Thyroid gland (tissue), 4 donors: ENCODE results near the gene ABCF2. TPM values are rescaled to one million over a fixed set of nuclear protein-coding genes. Genes with fewer than 3 reads are reported as not detected.

Source experiments
- DNase-seq, 2 donors: peaks; one replicate each; pipeline ENCODE4 v3.0.0-alpha.2; 2019
- H3K27ac ChIP-seq, 3 donors: fragments of 200-600 bp; sonication (generic); 1 replicate in 2 of 3; 2 replicates in 1 of 3; pipeline ENCODE4 v1.5.1; 2016 to 2019; ENCODE audit warnings: mild to moderate bottlenecking in 1 of 3, moderate library complexity in 1 of 3
- H3K27me3 ChIP-seq: fragments of 200-600 bp; sonication (generic); one replicate; pipeline ENCODE4 v1.5.1; 2019
- H3K36me3 ChIP-seq, 2 donors: fragments of 200-600 bp; sonication (generic); one replicate each; pipeline ENCODE4 v1.5.1; 2016 to 2019
- H3K4me1 ChIP-seq, 2 donors: fragments of 200-600 bp; sonication (generic); one replicate each; pipeline ENCODE4 v1.5.1; 2017 to 2019
- H3K4me3 ChIP-seq, 3 donors: fragments of 200-600 bp; sonication (generic); replicated peaks in 1 of 3; 1 replicate in 2 of 3; 2 replicates in 1 of 3; pipeline ENCODE4 v1.5.1; 2016; ENCODE audit warnings: mild to moderate bottlenecking in 1 of 3
- H3K9me3 ChIP-seq: fragments of 200-600 bp; sonication (generic); one replicate; pipeline ENCODE4 v1.5.1; 2017
- POLR2A ChIP-seq, 2 donors: fragments of 450-650 bp; IDR thresholded peaks; one replicate each; pipeline ENCODE4 v1.6.1; 2017; ENCODE audit warnings: antibody characterized with exemption in 2 of 2, mild to moderate bottlenecking in 2 of 2, moderate library complexity in 1 of 2
- WGBS, 2 donors: methylation state at CpG; one replicate each; pipeline ENCODE4 v1.1.5; 2017; 5-methylcytosine and 5-hydroxymethylcytosine counted together
- intact Hi-C: fragments of 100-400 bp; cut with DNase I; formaldehyde crosslinking; loops from one replicate; pipeline ENCODE4 v1.15.1; 2023
- total RNA-seq, 4 donors: library from RNA; depleted of rRNA; stranded (reverse); fragments of >200 nt; gene quantifications; one replicate each; pipeline ENCODE4 v1.2.3, GENCODE V29; 2016
- TF ChIP-seq, protein P1 (sequence below), 6 experiments: fragments of 200-600 bp in 3 of 6; fragments of 450-650 bp in 3 of 6; sonication (generic) in 3 of 6; IDR thresholded peaks; one replicate each; pipeline ENCODE4 v1.5.1; 2016 to 2019; ENCODE audit warnings: antibody characterized with exemption in 6 of 6, mild to moderate bottlenecking in 2 of 6, inconsistent platforms in 1 of 6, moderate library complexity in 1 of 6

The ABCF2 gene
- total RNA-seq, 4 donors from 2014 or later, result 23.8 to 39.4 (median 34.1) TPM

DNA sequence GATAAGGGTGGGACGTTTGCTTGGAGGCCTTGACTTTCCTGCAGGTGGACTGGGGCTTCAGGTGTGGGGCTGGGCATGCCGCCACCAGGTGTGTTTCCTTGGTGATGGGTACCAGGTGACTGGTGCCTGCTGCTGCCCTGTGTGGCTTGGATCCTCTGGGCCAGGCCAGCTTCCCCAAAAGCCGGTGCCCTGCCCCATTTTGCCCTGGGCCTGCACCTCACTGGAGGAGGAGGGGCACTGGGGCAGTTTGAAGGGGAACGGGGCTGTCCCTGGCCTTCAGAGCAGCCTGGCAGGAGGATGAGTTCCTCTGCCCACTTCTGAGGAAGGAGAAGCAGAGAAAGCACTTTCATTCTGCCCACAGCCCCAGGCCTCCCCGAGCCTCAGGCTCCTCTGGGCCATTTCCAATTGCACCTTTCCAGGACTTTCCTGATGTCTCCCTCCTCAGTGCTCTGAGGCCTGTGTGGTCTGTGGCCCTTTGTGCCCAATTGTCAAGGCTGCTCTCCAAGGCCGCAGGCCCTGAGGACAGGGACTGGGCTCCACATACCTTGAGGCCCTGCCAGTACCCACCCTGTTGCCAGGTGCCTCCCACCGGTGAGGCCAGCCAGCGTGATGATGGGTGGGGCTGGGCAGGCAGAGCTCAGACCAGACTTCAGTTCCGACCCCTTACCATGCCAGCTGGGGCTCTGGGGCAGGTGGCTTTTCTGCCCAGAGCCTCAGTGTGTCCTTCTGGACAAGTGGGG is 46.8 kb upstream of the ABCF2 start:
- no peaks in the 10 kb centered on the region for H3K27me3 ChIP-seq
- intact Hi-C loops, result no loop called here
- DNase-seq, result no peak
- H3K4me1 ChIP-seq, result peaks cover 6 to 27% of the 10 kb centered on the region in 2 donors
- H3K27ac ChIP-seq, result no peak overlapping the region
- H3K9me3 ChIP-seq, result no peaks in the 10 kb centered on the region
- no peak overlapping the region for H3K4me3 ChIP-seq
- TF ChIP-seq, protein P1, sequence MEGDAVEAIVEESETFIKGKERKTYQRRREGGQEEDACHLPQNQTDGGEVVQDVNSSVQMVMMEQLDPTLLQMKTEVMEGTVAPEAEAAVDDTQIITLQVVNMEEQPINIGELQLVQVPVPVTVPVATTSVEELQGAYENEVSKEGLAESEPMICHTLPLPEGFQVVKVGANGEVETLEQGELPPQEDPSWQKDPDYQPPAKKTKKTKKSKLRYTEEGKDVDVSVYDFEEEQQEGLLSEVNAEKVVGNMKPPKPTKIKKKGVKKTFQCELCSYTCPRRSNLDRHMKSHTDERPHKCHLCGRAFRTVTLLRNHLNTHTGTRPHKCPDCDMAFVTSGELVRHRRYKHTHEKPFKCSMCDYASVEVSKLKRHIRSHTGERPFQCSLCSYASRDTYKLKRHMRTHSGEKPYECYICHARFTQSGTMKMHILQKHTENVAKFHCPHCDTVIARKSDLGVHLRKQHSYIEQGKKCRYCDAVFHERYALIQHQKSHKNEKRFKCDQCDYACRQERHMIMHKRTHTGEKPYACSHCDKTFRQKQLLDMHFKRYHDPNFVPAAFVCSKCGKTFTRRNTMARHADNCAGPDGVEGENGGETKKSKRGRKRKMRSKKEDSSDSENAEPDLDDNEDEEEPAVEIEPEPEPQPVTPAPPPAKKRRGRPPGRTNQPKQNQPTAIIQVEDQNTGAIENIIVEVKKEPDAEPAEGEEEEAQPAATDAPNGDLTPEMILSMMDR (IDR thresholded peaks at IDR 0.05), result no peak
- TF ChIP-seq POLR2A (IDR thresholded peaks at IDR 0.05), result no peak
- no peaks in the 10 kb centered on the region for H3K36me3 ChIP-seq
- WGBS, 2 donors, result 80% methylated on average over 5 of the region's 9 CpGs

DNA sequence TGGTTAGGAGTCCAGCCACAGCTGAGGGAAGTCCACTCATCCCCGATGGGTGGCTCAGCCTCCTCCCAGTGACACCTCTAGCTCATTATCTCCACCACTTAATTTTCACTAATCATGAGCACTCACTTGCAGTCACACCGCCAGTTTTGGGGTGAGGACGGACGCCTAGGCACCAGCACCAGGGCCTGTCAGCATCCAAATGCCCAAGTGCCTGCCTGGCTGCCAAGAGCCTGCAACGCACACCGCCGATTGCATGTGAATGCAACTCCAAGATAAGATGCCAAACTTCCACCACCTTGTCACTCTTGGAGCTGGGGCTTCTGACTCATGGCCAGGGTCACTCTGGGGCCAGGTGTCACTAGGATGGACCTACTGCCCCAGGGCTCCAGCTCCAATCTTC is 45.9 kb upstream of the ABCF2 start:
- no peaks in the 10 kb centered on the region for H3K36me3 ChIP-seq
- no peak for TF ChIP-seq POLR2A (IDR thresholded peaks at IDR 0.05)
- TF ChIP-seq, protein P1 (IDR thresholded peaks at IDR 0.05), result no peak
- H3K9me3 ChIP-seq, result no peaks in the 10 kb centered on the region
- H3K4me1 ChIP-seq, result peaks cover 6 to 27% of the 10 kb centered on the region in 2 donors
- 93 to 95% methylated on average over 5 to 7 of the region's 7 CpGs for WGBS, 2 donors
- DNase-seq, result no peak
- H3K27ac ChIP-seq, result no peak overlapping the region
- H3K4me3 ChIP-seq, result no peak overlapping the region
- no peaks in the 10 kb centered on the region for H3K27me3 ChIP-seq
- intact Hi-C loops, result no loop called here

DNA sequence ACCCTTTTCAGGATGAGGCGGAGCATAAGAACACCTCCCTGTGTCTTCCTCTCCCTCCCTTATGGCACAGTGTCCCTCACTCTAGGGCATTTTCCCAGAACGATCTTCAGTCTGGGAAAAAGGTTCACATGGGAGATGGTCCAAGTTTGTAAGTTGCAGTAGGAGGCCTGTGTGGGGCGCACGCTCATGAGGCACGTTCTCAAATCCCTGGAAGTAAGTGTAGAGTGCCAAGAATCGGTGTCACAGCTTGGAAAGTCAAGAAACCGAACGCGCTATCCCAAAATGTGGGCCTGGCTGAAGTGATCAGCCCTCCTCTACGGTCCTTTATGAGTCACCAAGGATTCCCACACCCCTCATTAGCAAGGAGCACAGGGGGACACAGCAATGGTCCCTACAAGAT is 45.4 kb upstream of the ABCF2 start:
- TF ChIP-seq, protein P1 (IDR thresholded peaks at IDR 0.05), result no peak
- no peak for TF ChIP-seq POLR2A (IDR thresholded peaks at IDR 0.05)
- Histone ChIP-seq H3K27ac (peak overlapping the region in 1 of 3 donors; percentile 7), H3K4me1 (peaks cover 6 to 25% of the 10 kb centered on the region in 2 donors), H3K36me3 (no peaks in the 10 kb centered on the region), H3K27me3 (no peaks in the 10 kb centered on the region), H3K9me3 (no peaks in the 10 kb centered on the region), H3K4me3 (no peak overlapping the region)
- WGBS, 2 donors, result 63 to 81% methylated on average over 10 of the region's 10 CpGs
- intact Hi-C loops, result no loop called here
- DNase-seq, result no peak

DNA sequence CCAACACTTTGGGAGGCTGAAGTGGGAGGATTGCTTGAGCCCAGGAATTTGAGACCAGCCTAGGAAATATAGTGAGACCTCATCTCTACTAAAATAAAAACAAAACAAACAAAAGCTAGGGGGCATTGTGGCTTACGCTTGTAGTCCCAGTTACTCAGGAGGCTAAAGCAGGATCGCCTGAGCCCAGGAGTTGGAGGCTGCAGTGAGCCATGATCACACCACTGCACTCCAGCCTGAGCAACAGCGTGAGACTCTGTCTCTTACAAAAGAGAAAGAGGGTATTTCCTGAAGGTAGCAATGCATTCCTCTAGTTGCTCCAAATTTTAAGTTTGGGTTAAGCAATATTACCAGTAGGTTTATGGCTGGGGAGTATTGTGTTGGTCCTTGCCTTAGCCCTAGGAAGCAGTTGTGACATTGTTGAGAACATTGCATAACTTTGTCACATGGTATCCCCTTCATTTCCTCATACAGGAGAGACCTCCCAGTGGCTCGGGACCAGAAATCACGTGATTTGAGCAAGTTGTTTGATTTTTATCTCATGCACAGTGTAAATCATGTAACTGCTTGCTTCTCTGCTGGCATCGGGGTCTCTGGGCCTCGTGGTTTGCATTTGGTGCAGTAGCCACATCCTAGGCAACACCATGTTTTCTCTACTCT is 44.8 kb upstream of the ABCF2 start:
- H3K36me3 ChIP-seq, result no peaks in the 10 kb centered on the region
- H3K27me3 ChIP-seq, result no peaks in the 10 kb centered on the region
- 49 to 57% methylated on average over 7 of the region's 7 CpGs for WGBS, 2 donors
- H3K4me1 ChIP-seq, result peaks cover 6 to 21% of the 10 kb centered on the region in 2 donors
- no peaks in the 10 kb centered on the region for H3K9me3 ChIP-seq
- H3K27ac ChIP-seq, result peak overlapping the region in 1 of 3 donors; percentile 7
- intact Hi-C loops, result no loop called here
- peak; percentile 48 to 55 for DNase-seq
- TF ChIP-seq, protein P1 (IDR thresholded peaks at IDR 0.05), result no peak
- no peak for TF ChIP-seq POLR2A (IDR thresholded peaks at IDR 0.05)
- no peak overlapping the region for H3K4me3 ChIP-seq

DNA sequence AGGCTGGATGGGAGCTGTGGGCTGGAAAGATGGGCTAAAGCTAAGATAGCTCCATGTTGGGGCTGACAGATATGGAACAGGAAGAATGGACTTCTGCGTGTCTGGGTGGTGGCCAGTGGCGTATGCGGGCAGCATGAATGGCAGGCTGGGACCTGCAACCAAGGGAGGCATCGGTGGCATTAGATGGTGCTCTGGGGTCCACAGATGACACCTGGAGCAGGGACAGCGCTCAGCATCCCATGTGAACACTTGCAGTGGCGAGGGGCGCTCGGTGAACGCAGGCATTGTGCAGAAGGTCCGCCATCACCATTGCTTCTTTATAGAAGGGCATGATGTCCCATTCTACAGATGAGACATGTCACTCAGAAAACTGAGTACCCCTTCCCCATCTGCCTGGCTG is 42.5 kb upstream of the ABCF2 start:
- H3K27ac ChIP-seq, result no peak overlapping the region
- 92 to 94% methylated on average over 9 to 10 of the region's 10 CpGs for WGBS, 2 donors
- H3K4me1 ChIP-seq, result peaks cover 6 to 11% of the 10 kb centered on the region in 2 donors
- no peaks in the 10 kb centered on the region for H3K9me3 ChIP-seq
- no peak overlapping the region for H3K4me3 ChIP-seq
- H3K36me3 ChIP-seq, result no peaks in the 10 kb centered on the region
- no peaks in the 10 kb centered on the region for H3K27me3 ChIP-seq
- intact Hi-C loops, result no loop called here
- TF ChIP-seq, protein P1 (IDR thresholded peaks at IDR 0.05), result no peak
- no peak for TF ChIP-seq POLR2A (IDR thresholded peaks at IDR 0.05)
- no peak for DNase-seq
